ENCODE results near the gene ENTREP1. TPM values are rescaled to one million over a fixed set of nuclear protein-coding genes. Genes with fewer than 3 reads are reported as not detected.

The ENTREP1 gene
- total and polyA plus RNA-seq, 10 donors = 0.61 to 2.6 (median 1.2) TPM

DNA sequence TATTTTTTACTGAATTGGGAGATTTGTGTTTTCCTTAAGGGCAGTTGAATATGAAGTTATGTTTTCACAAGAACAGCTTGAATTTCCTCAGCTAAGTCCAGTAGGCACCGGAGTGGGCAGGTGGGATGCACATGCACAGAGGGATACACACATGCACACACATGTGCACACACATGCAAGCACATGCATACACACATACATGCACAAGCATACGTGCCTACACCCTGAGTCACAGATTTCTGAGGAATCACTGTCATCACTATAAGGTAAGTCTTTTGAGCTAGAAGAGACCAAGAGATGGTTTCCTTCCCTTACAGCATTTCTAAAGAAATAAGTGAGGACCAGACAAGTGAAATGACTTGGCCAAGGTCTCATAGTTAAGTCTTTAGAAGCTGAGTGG, 8.7 kb downstream of the ENTREP1 start:
- no peaks in the 10 kb centered on the region for H3K36me3 ChIP-seq
- no peak for DNase-seq
- H3K27ac ChIP-seq = no peak overlapping the region
- H3K4me3 ChIP-seq = no peak overlapping the region
- 86 to 95% (median 89%) methylated on average over 2 of the region's 2 CpGs for WGBS, 5 donors
- intact Hi-C loops (cut with DNase I; ENCODE audit: low total_unique reads) = no loop called here
- H3K9me3 ChIP-seq = no peaks in the 10 kb centered on the region
- TF ChIP-seq POLR2AphosphoS5 (IDR thresholded peaks at IDR 0.05) (no peak), POLR2A (IDR thresholded peaks at IDR 0.05) (no peak)
- TF ChIP-seq, protein P1, sequence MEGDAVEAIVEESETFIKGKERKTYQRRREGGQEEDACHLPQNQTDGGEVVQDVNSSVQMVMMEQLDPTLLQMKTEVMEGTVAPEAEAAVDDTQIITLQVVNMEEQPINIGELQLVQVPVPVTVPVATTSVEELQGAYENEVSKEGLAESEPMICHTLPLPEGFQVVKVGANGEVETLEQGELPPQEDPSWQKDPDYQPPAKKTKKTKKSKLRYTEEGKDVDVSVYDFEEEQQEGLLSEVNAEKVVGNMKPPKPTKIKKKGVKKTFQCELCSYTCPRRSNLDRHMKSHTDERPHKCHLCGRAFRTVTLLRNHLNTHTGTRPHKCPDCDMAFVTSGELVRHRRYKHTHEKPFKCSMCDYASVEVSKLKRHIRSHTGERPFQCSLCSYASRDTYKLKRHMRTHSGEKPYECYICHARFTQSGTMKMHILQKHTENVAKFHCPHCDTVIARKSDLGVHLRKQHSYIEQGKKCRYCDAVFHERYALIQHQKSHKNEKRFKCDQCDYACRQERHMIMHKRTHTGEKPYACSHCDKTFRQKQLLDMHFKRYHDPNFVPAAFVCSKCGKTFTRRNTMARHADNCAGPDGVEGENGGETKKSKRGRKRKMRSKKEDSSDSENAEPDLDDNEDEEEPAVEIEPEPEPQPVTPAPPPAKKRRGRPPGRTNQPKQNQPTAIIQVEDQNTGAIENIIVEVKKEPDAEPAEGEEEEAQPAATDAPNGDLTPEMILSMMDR (IDR thresholded peaks at IDR 0.05 in 8 of 11, conservative IDR thresholded peaks at IDR 0.05 in 3 of 11) = no peak
- H3K27me3 ChIP-seq (replicated peaks in 1 of 7) = peaks cover 0 to 8% (median 0%) of the 10 kb centered on the region in 7 donors
- no peaks in the 10 kb centered on the region for H3K4me1 ChIP-seq

DNA sequence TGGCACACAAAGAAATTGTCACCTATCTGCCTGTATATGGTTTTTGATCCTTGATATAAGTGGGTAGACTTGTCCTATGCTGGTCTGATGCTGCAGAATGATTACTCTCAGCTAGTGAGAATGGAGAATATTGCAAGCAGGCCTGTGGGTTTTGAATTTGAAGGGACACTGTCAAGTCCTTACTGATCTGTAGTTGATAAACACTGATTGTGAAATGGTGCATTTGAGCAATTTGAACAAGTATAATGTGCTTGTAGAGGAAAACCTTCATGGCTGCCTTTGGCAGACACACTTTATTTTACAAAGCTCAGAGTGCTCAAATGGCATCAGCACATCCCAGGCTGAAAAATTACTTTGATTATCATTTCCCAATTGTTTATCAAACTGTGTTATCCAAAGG, 9.3 kb downstream of the ENTREP1 start:
- TF ChIP-seq, protein P1 (IDR thresholded peaks at IDR 0.05 in 8 of 11, conservative IDR thresholded peaks at IDR 0.05 in 3 of 11) = no peak
- no peak for TF ChIP-seq POLR2A (IDR thresholded peaks at IDR 0.05)
- no peak for TF ChIP-seq POLR2AphosphoS5 (IDR thresholded peaks at IDR 0.05)
- intact Hi-C loops (cut with DNase I; ENCODE audit: low total_unique reads) = no loop called here
- no peak overlapping the region for H3K27ac ChIP-seq

DNA sequence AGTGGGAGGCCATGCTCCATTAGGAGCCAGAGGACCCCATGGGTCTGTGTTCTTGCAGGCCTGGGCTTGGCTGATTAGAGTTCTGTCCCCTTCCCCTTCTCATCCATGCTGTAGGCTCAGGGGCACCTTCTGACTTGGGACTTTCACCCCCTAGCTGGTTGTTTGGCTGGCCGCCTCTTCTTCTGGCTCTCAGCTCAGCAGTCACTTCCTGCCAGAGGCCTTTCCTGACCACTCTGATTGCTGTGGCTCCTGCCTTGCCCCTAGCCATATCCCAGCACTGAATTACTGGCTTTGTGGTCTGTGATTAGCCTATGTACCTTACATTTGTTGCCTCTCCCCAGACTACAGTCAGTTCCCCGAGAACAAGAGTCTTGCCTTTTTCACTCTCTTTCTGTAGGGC, 14.6 kb downstream of the ENTREP1 start:
- Histone ChIP-seq H3K4me3 (no peak overlapping the region), H3K4me1 (no peaks in the 10 kb centered on the region), H3K27ac (no peak overlapping the region), H3K36me3 (no peaks in the 10 kb centered on the region), H3K27me3 (replicated peaks in 1 of 7) (no peaks in the 10 kb centered on the region), H3K9me3 (no peaks in the 10 kb centered on the region)
- no peak for TF ChIP-seq POLR2AphosphoS5 (IDR thresholded peaks at IDR 0.05)
- TF ChIP-seq POLR2A (IDR thresholded peaks at IDR 0.05) = no peak
- TF ChIP-seq, protein P1 (IDR thresholded peaks at IDR 0.05 in 8 of 11, conservative IDR thresholded peaks at IDR 0.05 in 3 of 11) = no peak
- DNase-seq = no peak
- 90 to 96% (median 92%) methylated on average over 2 of the region's 2 CpGs for WGBS, 5 donors
- intact Hi-C loops (cut with DNase I; ENCODE audit: low total_unique reads) = no loop called here

More for the DNA sequence above, 9.3 kb downstream of the ENTREP1 start:
- Histone ChIP-seq H3K36me3 (no peaks in the 10 kb centered on the region), H3K27me3 (replicated peaks in 1 of 7) (peaks cover 0 to 2% (median 0%) of the 10 kb centered on the region in 7 donors), H3K4me3 (no peak overlapping the region), H3K4me1 (no peaks in the 10 kb centered on the region), H3K9me3 (no peaks in the 10 kb centered on the region)
- no peak for DNase-seq

DNA sequence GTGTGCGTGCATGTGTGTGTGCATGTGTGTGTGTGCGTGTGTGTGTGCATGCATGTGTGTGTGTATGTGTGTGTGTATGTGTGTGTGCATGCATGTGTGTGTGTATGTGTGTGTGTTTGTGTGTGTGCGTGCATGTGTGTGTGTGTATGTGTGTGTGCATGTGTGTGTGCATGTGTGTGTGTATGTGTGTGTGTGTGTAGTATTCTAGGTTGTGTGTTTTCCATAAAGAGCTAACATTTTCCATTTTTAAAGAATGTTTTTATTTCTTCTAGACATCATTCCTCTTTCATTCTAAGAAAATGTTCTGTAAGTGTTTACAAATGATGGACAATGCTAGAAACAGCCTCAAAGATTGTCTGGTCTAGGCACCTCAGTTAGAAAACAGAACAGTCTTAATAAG, 15.6 kb downstream of the ENTREP1 start:
- Histone ChIP-seq H3K4me1 (no peaks in the 10 kb centered on the region), H3K27me3 (replicated peaks in 1 of 7) (no peaks in the 10 kb centered on the region), H3K36me3 (no peaks in the 10 kb centered on the region), H3K4me3 (no peak overlapping the region), H3K9me3 (no peaks in the 10 kb centered on the region), H3K27ac (no peak overlapping the region)
- no peak for DNase-seq
- TF ChIP-seq, protein P1 (IDR thresholded peaks at IDR 0.05 in 8 of 11, conservative IDR thresholded peaks at IDR 0.05 in 3 of 11) = no peak
- TF ChIP-seq POLR2AphosphoS5 (IDR thresholded peaks at IDR 0.05) (no peak), POLR2A (IDR thresholded peaks at IDR 0.05) (no peak)
- 0 to 92% (median 30%) methylated on average over 1 to 3 of the region's 3 CpGs for WGBS, 5 donors
- intact Hi-C loops (cut with DNase I; ENCODE audit: low total_unique reads) = no loop called here
